RPMI8226 (cell line): Measurements from ENCODE around the gene MRNIP.
"Not testable (repeated sequence)": the region's sequence is repeated elsewhere in the genome, so short reads cannot be mapped to it uniquely, and the experiment has no call there.

ENCODE experiments used
- DNase-seq: peaks from one replicate; pipeline ENCODE4 v3.0.0-alpha.2; 2015

MRNIP gene

GRCh38 chr5:179801304-179802206 is 57.1 kb downstream of the MRNIP start:
- peak; percentile 23 for DNase-seq

DNA sequence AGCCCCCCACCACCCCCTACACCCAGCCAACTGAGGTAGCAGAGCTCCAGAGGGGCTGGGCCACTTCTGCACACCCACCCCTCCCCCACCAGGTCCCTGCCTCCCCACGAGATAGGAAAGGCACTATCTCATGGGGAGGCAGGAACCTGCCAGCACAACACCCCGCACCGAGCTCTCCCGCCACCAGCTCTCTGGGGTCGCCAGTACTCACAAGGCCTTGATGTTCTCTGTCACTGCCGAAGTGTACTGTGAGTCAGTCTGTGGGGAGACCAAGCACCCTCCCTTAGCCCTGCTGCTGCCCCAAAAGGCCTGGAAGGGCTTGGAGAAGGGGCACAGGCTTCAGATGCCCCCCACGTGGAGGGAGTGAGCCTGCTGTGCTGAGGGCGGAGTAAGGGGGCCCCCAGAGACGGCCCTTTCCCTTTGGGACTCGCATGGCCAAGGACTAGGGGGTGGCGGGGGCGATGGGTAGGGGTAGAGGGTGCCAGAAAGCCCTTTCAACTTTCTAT is 57.9 kb downstream of the MRNIP start:
- DNase-seq: no peak

GRCh38 chr5:179800071-179800695 is 58.4 kb downstream of the MRNIP start:
- no peak for DNase-seq

DNA sequence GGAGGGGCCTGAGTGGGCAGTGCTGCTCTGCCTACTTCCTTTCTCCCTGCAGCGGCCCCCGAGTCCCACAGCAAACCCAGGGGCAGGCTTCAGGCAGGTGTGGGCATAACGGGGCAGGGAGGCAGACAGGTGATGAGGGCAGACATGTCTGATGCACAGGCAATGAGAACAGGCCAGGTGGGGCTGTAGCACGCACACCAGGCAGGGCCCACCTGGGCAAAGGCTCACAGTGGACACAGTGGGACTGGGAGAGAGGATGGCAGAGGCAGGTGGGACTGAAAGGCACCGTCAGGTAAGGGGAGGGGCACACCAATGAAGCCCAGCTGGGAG is 59.0 kb downstream of the MRNIP start:
- no peak for DNase-seq

DNA sequence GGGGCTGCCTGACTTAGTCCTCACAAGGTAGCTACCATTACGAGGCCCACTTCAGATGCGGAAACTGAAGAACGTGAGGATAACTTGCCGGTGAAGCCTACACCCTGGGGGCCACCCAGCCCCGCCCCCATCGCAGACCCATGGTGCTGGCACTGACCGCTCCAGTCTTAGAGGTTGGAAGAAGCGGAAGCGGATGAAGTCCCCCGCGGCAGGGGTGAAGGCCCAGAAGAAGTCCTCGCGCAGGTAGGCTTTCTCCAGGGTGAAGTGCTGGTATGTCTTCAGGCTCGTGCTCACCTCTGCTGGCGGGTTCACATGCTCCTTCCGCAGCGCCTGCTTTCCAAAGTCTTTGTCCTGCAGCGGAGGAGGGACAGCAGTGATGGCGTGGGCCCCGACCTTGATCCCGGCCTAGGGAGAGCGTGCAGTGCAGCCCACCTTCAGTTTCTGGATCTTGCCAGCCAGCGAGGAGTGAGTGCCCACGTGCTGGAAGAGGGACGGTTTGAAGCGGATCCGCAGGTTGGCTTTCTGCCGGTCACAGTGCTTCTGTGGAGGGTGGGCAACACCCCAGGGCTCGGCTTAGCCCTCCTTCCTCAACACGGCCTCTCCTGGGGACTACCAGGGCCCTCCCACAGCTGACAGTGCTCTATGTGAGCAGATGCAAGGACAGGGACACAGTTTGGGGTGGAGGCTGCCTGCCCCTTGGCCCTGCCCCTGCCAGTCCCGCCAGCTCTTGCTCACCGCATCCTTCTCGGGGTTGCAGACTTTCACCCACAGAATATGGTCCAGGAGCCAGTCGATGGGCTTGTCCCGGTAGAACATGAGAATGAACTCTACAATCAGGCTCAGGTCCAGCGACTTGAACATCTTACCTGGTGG is 59.6 kb downstream of the MRNIP start:
- no peak for DNase-seq

GRCh38 chr5:179798144-179798770 is 60.4 kb downstream of the MRNIP start:
- DNase-seq: no peak

- DNase-seq: no peak
Observed at GRCh38 chr5:179797741-179798140, 60.9 kb downstream of the MRNIP start.

- no peak for DNase-seq
Observed at GRCh38 chr5:179796877-179797608, 61.6 kb downstream of the MRNIP start.

- DNase-seq: peak; percentile 90
Observed at GRCh38 chr5:179795863-179796833, 62.5 kb downstream of the MRNIP start.

- peak; percentile 53 for DNase-seq
Observed at GRCh38 chr5:179795049-179795862, 63.4 kb downstream of the MRNIP start.

DNA sequence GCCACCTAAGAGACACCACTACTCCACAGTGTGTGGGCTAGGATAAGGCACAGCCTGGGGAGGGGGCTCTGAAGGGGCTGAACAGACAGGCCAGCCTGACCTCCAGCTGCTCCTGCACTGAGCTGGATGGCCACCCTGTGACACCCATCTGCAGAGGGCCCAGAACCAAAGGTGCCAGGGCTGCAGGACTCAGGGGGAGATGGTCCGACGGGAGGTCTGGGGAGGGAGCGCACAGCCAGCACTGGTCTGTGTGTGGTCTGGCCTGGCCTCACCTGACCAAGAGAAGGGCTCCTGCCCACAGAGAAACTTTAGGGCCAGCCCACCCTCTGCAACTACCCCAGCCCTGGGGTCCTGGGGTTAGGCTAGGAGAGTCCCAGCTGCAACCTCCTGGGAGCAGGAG is 64.0 kb downstream of the MRNIP start:
- no peak for DNase-seq

DNA sequence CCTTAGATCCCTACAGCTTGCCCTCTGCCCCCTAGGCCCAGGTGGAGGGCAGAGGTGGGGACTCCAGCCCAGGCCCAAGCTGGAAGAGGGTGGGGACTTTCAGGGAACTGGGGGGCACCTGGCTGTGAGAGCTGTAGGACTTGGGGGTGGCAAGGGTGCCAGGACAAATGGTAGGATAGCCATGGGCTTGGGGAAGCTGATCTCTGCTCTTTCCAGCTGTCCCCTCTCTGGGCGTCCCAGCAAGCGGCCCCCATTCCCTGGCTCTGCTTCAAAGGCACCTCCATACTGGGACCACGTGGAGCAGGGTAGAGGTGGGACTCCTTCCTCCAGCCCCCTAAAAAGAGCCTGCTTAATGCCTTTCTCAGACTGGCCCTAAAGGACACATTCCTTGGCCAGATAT is 64.4 kb downstream of the MRNIP start:
- DNase-seq: no peak

DNA sequence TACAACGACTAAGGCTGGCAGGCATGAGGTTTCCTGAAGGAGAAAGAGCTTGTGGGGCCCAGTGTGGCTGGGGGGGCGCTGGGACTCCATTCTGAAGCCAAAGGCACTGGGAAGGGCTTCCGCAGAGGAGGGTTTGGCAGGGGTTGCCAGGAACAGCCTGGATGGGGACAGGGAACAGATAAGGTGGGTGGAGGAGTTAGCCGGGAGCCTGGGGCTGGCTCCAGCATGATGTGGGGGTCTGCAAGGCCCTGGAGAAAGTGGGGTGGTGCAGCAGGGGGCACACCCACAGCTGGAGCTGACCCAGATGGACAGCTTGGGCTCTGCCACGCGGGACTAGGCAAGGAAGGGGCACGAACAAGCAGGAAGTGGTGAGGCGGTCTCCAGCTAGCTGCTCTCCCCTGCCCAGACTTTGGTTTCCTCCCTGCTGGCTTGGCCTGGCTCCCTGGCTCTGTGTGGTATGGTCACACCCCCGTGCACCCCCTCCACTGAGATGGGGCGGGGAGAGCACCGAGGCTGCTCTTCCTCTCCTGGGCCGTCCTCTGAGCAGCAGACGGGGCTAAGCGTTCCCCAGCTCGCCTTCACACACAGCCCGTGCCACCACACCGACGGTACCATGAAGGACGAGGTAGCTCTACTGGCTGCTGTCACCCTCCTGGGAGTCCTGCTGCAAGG is 65.0 kb downstream of the MRNIP start, which contains the start of gene LTC4S:
LTC4S (plus strand) TSS at position 519 of the 672 bp plus-strand sequence; CDS start at position 614, 95 bp downstream.
- DNase-seq: no peak

DNA sequence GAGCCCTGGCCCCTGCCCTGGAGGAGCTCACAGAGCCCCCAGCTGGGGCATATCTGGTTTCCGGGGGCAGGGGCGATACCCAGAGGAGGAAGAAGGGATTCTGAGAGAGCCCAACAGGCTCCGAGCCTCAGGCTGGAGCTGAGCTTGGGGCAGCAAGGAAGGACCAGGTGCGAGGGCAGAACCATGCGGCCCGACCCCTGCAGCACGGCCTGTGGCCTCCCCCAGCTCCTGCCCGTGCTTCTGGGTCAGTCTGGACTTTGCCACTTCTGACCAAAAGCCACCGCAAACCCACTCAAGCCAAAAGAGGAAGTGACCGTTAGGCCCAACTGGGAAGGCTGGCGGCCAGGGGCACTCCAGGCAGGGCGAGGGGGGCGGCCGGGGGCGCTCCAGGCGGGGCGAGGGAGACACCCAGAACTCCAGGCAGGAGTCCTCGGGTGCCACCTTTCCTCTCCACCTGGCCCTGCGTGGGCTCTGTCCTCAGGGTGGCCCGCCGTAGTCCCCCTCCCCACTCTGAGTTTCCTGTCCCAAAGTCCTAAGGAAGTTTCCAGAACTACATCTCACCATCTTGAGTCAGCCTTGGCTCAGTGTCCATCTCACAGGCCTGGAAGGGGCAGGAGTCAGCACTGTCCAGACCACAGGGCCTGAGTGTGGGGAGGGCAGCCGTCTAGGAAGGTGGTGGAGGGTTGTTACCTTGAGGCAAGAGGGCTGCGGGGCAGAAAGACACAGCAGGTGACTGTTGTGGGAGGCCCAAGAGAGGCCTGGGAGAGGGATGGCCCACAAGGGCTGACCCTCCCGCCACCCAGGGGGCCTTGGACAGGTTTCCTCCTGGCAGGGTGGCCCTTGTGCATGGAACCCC is 65.8 kb downstream of the MRNIP start:
- DNase-seq: no peak

GRCh38 chr5:179791881-179792611 is 66.6 kb downstream of the MRNIP start:
- no peak for DNase-seq

DNA sequence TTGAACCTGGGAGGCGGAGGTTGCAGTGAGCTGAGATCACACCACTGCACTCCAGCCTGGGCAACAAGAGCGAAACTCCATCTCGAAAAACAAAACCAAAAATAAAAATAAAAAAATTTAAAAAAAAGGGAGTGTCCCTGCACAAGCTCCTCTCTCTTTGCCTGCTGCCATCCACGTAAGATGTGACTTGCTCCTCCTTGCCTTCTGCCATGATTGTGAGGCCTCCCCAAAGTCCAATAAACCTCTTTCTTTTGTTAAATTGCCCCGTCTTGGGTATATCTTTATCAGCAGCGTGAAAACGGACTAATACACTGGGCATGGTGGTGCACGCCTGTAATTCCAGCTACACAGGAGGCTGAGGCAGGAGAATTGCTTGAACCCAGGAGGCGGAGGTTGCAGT is 69.3 kb downstream of the MRNIP start:
- not testable (repeated sequence) for DNase-seq

DNA sequence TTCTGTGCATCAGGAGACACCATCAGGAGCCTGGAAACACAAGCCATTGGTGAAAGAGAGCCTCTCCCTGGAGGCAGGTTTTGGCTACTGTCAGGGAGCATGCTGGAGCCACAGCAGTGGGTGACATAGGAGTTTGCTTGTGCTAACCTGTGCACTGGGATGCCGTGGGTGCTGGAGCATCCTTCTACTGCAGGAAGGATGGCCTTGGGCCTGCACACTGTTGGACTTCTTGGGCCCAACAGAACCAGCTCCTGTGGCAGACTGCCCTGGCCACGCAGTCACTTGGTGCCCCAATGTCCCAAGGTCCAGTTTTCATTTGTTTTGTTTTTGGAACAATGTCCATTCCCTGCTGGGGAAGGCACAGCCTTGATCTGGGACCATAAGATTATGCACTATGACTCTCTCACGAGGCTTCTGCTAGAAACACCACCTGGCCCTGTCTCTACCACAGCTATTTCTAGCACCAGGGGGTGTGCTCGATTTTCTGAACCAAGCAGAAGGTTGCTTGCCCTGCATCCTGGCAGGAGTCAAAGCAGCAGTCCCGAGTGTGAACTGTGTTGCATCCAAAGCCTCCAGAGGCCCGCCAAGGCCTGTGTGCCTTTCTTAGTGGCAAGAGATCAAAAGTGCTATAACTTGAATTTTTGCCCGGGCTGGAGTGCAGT is 70.3 kb downstream of the MRNIP start:
- no peak for DNase-seq
